Cortex of kidney (tissue), 1 donor: Measurements from ENCODE around the gene CSNK1A1.
A peak's percentile ranks its signal among the peaks of the same experiment; 100 is the strongest.
"Not testable (repeated sequence)": the region's sequence is repeated elsewhere in the genome, so short reads cannot be mapped to it uniquely, and the experiment has no call there.

Experiments
- DNase-seq: peaks from one replicate; lab custom pipeline; 2025; lab: John Stamatoyannopoulos, UW

CSNK1A1 gene

GRCh38 chr5:149551227-149552037 lies at the start of gene CSNK1A1:
Gene CSNK1A1 (minus strand): TSS chr5:149551439. CDS start chr5:149550964, 475 bp downstream.
- DNase-seq, result peak; percentile 92

GRCh38 chr5:149600932-149601331 lies 49.7 kb upstream of the CSNK1A1 start:
- no peak for DNase-seq

GRCh38 chr5:149599375-149599774 lies 48.1 kb upstream of the CSNK1A1 start:
- DNase-seq, result no peak

- no peak for DNase-seq
Measured at GRCh38 chr5:149598966-149599365, 47.7 kb upstream of the CSNK1A1 start.

- DNase-seq, result not testable (repeated sequence)
Measured at GRCh38 chr5:149598234-149598633, 47.0 kb upstream of the CSNK1A1 start.

- no peak for DNase-seq
Measured at GRCh38 chr5:149597618-149598017, 46.4 kb upstream of the CSNK1A1 start.

- no peak for DNase-seq
Measured at GRCh38 chr5:149596712-149597111, 45.5 kb upstream of the CSNK1A1 start.

- not testable (repeated sequence) for DNase-seq
Measured at GRCh38 chr5:149595105-149595504, 43.9 kb upstream of the CSNK1A1 start.

GRCh38 chr5:149594206-149594895 lies 43.1 kb upstream of the CSNK1A1 start:
- no peak for DNase-seq

- no peak for DNase-seq
Measured at GRCh38 chr5:149593370-149593769, 42.1 kb upstream of the CSNK1A1 start.

GRCh38 chr5:149588936-149589335 lies 37.7 kb upstream of the CSNK1A1 start:
- DNase-seq, result no peak

- DNase-seq, result no peak
Measured at GRCh38 chr5:149586708-149587318, 35.6 kb upstream of the CSNK1A1 start.

- no peak for DNase-seq
Measured at GRCh38 chr5:149585910-149586309, 34.7 kb upstream of the CSNK1A1 start.

- DNase-seq, result no peak
Measured at GRCh38 chr5:149584121-149584520, 32.9 kb upstream of the CSNK1A1 start.

- no peak for DNase-seq
Measured at GRCh38 chr5:149583394-149583793, 32.2 kb upstream of the CSNK1A1 start.

GRCh38 chr5:149581931-149582768 lies 30.9 kb upstream of the CSNK1A1 start:
- DNase-seq, result no peak

- peak; percentile 51 for DNase-seq
Measured at GRCh38 chr5:149581192-149581861, 30.1 kb upstream of the CSNK1A1 start, which contains the start of gene ARHGEF37. Gene ARHGEF37 (plus strand): TSS chr5:149581498. CDS start chr5:149597770, 16,272 bp downstream.

- no peak for DNase-seq
Measured at GRCh38 chr5:149580808-149581191, 29.6 kb upstream of the CSNK1A1 start.

GRCh38 chr5:149578896-149579295 lies 27.7 kb upstream of the CSNK1A1 start:
- no peak for DNase-seq

GRCh38 chr5:149576021-149576420 lies 24.8 kb upstream of the CSNK1A1 start:
- no peak for DNase-seq

GRCh38 chr5:149575131-149575530 lies 23.9 kb upstream of the CSNK1A1 start:
- DNase-seq, result no peak
